Measurements from ENCODE around the gene RYR2. TPM values are rescaled to one million over a fixed set of nuclear protein-coding genes. Genes with fewer than 3 reads are reported as not detected.

RYR2 gene
- total and polyA plus RNA-seq, 2 donors (not counting 1 experiment from before 2014, with no cell fraction given), result not detected

- no peak for TF ChIP-seq CTCF (IDR thresholded peaks at IDR 0.05)
- no peak for TF ChIP-seq EZH2 (IDR thresholded peaks at IDR 0.05; ENCODE audit: borderline replicate concordance, insufficient read depth, low read depth, low read length, poor library complexity, severe bottlenecking)
- intact Hi-C loops (cut with micrococcal nuclease), result no loop called here
- Histone ChIP-seq H3K9me3 (ENCODE audit: control extremely low read depth in 1 of 3, control insufficient read depth in 2 of 3, insufficient read depth in 1 of 3, low read length in 2 of 3) (no peaks in the 10 kb centered on the region), H4K20me1 (ENCODE audit: control insufficient read depth, insufficient read depth, low read length, poor library complexity, severe bottlenecking) (no peaks in the 10 kb centered on the region), H3K4me1 (ENCODE audit: control insufficient read depth in 2 of 2, insufficient read depth in 2 of 2, low read length in 2 of 2) (no peaks in the 10 kb centered on the region), H3K36me3 (replicated peaks in 1 of 2; ENCODE audit: control extremely low read depth in 1 of 2, control insufficient read depth in 1 of 2, extremely low read depth in 1 of 2, insufficient read depth in 2 of 2, low read length in 1 of 2) (no peaks in the 10 kb centered on the region), H3K27ac (ENCODE audit: low read length in 2 of 2) (no peak overlapping the region), H2AFZ (ENCODE audit: insufficient read depth, low read depth, low read length, poor library complexity, severe bottlenecking) (no peak overlapping the region), H3K27me3 (replicated peaks in 1 of 4; ENCODE audit: control extremely low read depth in 1 of 4, control insufficient read depth in 3 of 4, insufficient read depth in 4 of 4, low read length in 3 of 4) (no peaks in the 10 kb centered on the region), H3K4me3 (ENCODE audit: control extremely low read depth in 1 of 5, extremely low read depth in 1 of 5, insufficient read depth in 1 of 5, low read depth in 2 of 5, low read length in 4 of 5) (no peak overlapping the region), H3K4me2 (replicated peaks; ENCODE audit: low read depth, low read length, poor library complexity, severe bottlenecking) (no peak overlapping the region), H3K79me2 (ENCODE audit: control insufficient read depth, insufficient read depth, low read length) (no peaks in the 10 kb centered on the region), H3K9ac (ENCODE audit: low read length) (no peak overlapping the region)
- DNase-seq (no peak), ATAC-seq (ENCODE audit: low read depth) (no peak)
- no peaks in the 10 kb centered on the region for H3K9me3 Mint-ChIP-seq (ENCODE audit: insufficient read depth)
- H3K27ac Mint-ChIP-seq, result no peak overlapping the region
- CTCF ChIA-PET, result no interaction called here
- WGBS (ENCODE audit: insufficient coverage), result no CpG with 5 or more reads among the region's 2 CpGs
- H3K4me3 Mint-ChIP-seq, result no peak overlapping the region
- no peaks in the 10 kb centered on the region for H3K4me1 Mint-ChIP-seq
- POLR2A ChIA-PET, result no interaction called here
- H3K27me3 Mint-ChIP-seq, result no peaks in the 10 kb centered on the region
Observed at GRCh38 chr1:237507005-237507404, 465.0 kb downstream of the RYR2 start.

GRCh38 chr1:237509748-237510147 is 467.8 kb downstream of the RYR2 start:
- Histone ChIP-seq H4K20me1 (ENCODE audit: control insufficient read depth, insufficient read depth, low read length, poor library complexity, severe bottlenecking) (no peaks in the 10 kb centered on the region), H3K36me3 (replicated peaks in 1 of 2; ENCODE audit: control extremely low read depth in 1 of 2, control insufficient read depth in 1 of 2, extremely low read depth in 1 of 2, insufficient read depth in 2 of 2, low read length in 1 of 2) (no peaks in the 10 kb centered on the region), H2AFZ (ENCODE audit: insufficient read depth, low read depth, low read length, poor library complexity, severe bottlenecking) (no peak overlapping the region), H3K27me3 (replicated peaks in 1 of 4; ENCODE audit: control extremely low read depth in 1 of 4, control insufficient read depth in 3 of 4, insufficient read depth in 4 of 4, low read length in 3 of 4) (no peaks in the 10 kb centered on the region), H3K79me2 (ENCODE audit: control insufficient read depth, insufficient read depth, low read length) (no peaks in the 10 kb centered on the region), H3K27ac (ENCODE audit: low read length in 2 of 2) (no peak overlapping the region), H3K9ac (ENCODE audit: low read length) (no peak overlapping the region), H3K4me2 (replicated peaks; ENCODE audit: low read depth, low read length, poor library complexity, severe bottlenecking) (no peak overlapping the region), H3K4me3 (ENCODE audit: control extremely low read depth in 1 of 5, extremely low read depth in 1 of 5, insufficient read depth in 1 of 5, low read depth in 2 of 5, low read length in 4 of 5) (no peak overlapping the region), H3K9me3 (ENCODE audit: control extremely low read depth in 1 of 3, control insufficient read depth in 2 of 3, insufficient read depth in 1 of 3, low read length in 2 of 3) (no peaks in the 10 kb centered on the region), H3K4me1 (ENCODE audit: control insufficient read depth in 2 of 2, insufficient read depth in 2 of 2, low read length in 2 of 2) (no peaks in the 10 kb centered on the region)
- H3K9me3 Mint-ChIP-seq (ENCODE audit: insufficient read depth), result no peaks in the 10 kb centered on the region
- no peak for DNase-seq
- H3K4me3 Mint-ChIP-seq, result no peak overlapping the region
- H3K4me1 Mint-ChIP-seq, result no peaks in the 10 kb centered on the region
- WGBS (ENCODE audit: insufficient coverage), result 86% methylated on average over 2 of the region's 2 CpGs
- ChIA-PET CTCF (no interaction called here), POLR2A (no interaction called here)
- no peak for ATAC-seq (ENCODE audit: low read depth)
- no peaks in the 10 kb centered on the region for H3K27me3 Mint-ChIP-seq
- no peak for TF ChIP-seq CTCF (IDR thresholded peaks at IDR 0.05)
- TF ChIP-seq EZH2 (IDR thresholded peaks at IDR 0.05; ENCODE audit: borderline replicate concordance, insufficient read depth, low read depth, low read length, poor library complexity, severe bottlenecking), result no peak
- H3K27ac Mint-ChIP-seq, result no peak overlapping the region
- intact Hi-C loops (cut with micrococcal nuclease), result no loop called here
